ENCODE measurements around the gene PKNOX2.

Gene PKNOX2

GRCh38 chr11:125351868-125352250, 187.3 kb downstream of the PKNOX2 start:
- Histone ChIP-seq H3K27me3 (ENCODE audit: insufficient read depth, poor library complexity, severe bottlenecking) (no peaks in the 10 kb centered on the region), H3K4me3 (replicated peaks; ENCODE audit: insufficient read depth, low read length) (no peak overlapping the region), H3K27ac (replicated peaks) (no peak overlapping the region)
- no peak for TF ChIP-seq CTCF (IDR thresholded peaks at IDR 0.05; ENCODE audit: insufficient read depth, low read length)
- TF ChIP-seq SPI1 (IDR thresholded peaks at IDR 0.05; ENCODE audit: borderline replicate concordance, low read depth) = no peak
- TF ChIP-seq POLR2AphosphoS5 (IDR thresholded peaks at IDR 0.05; ENCODE audit: low read depth) = no peak
- TF ChIP-seq GABPA (IDR thresholded peaks at IDR 0.05; ENCODE audit: low read depth) = no peak
- TF ChIP-seq REST (IDR thresholded peaks at IDR 0.05; ENCODE audit: insufficient replicate concordance, low read depth) = no peak
- no peak for DNase-seq (ENCODE audit: low read depth in 1 of 2, low spot score in 1 of 2)

GRCh38 chr11:125356797-125357196, 192.2 kb downstream of the PKNOX2 start:
- DNase-seq (ENCODE audit: low read depth in 1 of 2, low spot score in 1 of 2) = no peak
- no peak overlapping the region for H3K4me3 ChIP-seq (replicated peaks; ENCODE audit: insufficient read depth, low read length)
- peaks cover 3% of the 10 kb centered on the region for H3K27me3 ChIP-seq (ENCODE audit: insufficient read depth, poor library complexity, severe bottlenecking)
- H3K27ac ChIP-seq (replicated peaks) = no peak overlapping the region
- no peak for TF ChIP-seq CTCF (IDR thresholded peaks at IDR 0.05; ENCODE audit: insufficient read depth, low read length)

GRCh38 chr11:125357551-125357950, 193.0 kb downstream of the PKNOX2 start:
- DNase-seq (ENCODE audit: low read depth in 1 of 2, low spot score in 1 of 2) = no peak
- H3K4me3 ChIP-seq (replicated peaks; ENCODE audit: insufficient read depth, low read length) = no peak overlapping the region
- TF ChIP-seq CTCF (IDR thresholded peaks at IDR 0.05; ENCODE audit: insufficient read depth, low read length) (no peak), POLR2AphosphoS5 (IDR thresholded peaks at IDR 0.05; ENCODE audit: low read depth) (no peak), GABPA (IDR thresholded peaks at IDR 0.05; ENCODE audit: low read depth) (no peak), SPI1 (IDR thresholded peaks at IDR 0.05; ENCODE audit: borderline replicate concordance, low read depth) (no peak), REST (IDR thresholded peaks at IDR 0.05; ENCODE audit: insufficient replicate concordance, low read depth) (no peak)

GRCh38 chr11:125358254-125358840, 193.8 kb downstream of the PKNOX2 start:
- no peak for DNase-seq (ENCODE audit: low read depth in 1 of 2, low spot score in 1 of 2)
- Histone ChIP-seq H3K4me3 (replicated peaks; ENCODE audit: insufficient read depth, low read length) (no peak overlapping the region), H3K27me3 (ENCODE audit: insufficient read depth, poor library complexity, severe bottlenecking) (peaks cover 3% of the 10 kb centered on the region), H3K27ac (replicated peaks) (no peak overlapping the region)
- TF ChIP-seq GABPA (IDR thresholded peaks at IDR 0.05; ENCODE audit: low read depth) (no peak), SPI1 (IDR thresholded peaks at IDR 0.05; ENCODE audit: borderline replicate concordance, low read depth) (no peak), REST (IDR thresholded peaks at IDR 0.05; ENCODE audit: insufficient replicate concordance, low read depth) (no peak), CTCF (IDR thresholded peaks at IDR 0.05; ENCODE audit: insufficient read depth, low read length) (no peak), POLR2AphosphoS5 (IDR thresholded peaks at IDR 0.05; ENCODE audit: low read depth) (no peak)

More at GRCh38 chr11:125357551-125357950, 193.0 kb downstream of the PKNOX2 start:
- Histone ChIP-seq H3K27ac (replicated peaks) (no peak overlapping the region), H3K27me3 (ENCODE audit: insufficient read depth, poor library complexity, severe bottlenecking) (peaks cover 3% of the 10 kb centered on the region)
